Loucy (cell line): ENCODE measurements around the gene PTCD1.
"Not testable (repeated sequence)": the region's sequence is repeated elsewhere in the genome, so short reads cannot be mapped to it uniquely, and the experiment has no call there.

Source experiments
- H2AFZ ChIP-seq: fragments of 200-600 bp; sonication (generic); 2 replicates; pipeline ENCODE4 v1.6.0; 2016; ENCODE audit warnings: antibody characterized with exemption, mild to moderate bottlenecking, low read length, moderate library complexity
- H3F3A ChIP-seq: fragments of 200-600 bp; 2 replicates; pipeline ENCODE4 v1.6.0; 2016; ENCODE audit warnings: antibody characterized with exemption, low read depth, mild to moderate bottlenecking
- H3K27me3 ChIP-seq: fragments of 200-600 bp; sonication (generic); 2 replicates; pipeline ENCODE4 v1.6.1; 2014; ENCODE audit warnings: low read length, mild to moderate bottlenecking; ENCODE audit not compliant: insufficient read depth, poor library complexity, severe bottlenecking
- H3K36me3 ChIP-seq: fragments of 200-600 bp; sonication (generic); 2 replicates; pipeline ENCODE4 v1.6.1; 2016; ENCODE audit warnings: low read length; ENCODE audit not compliant: insufficient read depth
- H3K4me1 ChIP-seq: fragments of 200-600 bp; sonication (generic); 2 replicates; pipeline ENCODE4 v1.5.1; 2014; ENCODE audit warnings: low read length, mild to moderate bottlenecking; ENCODE audit not compliant: insufficient read depth, poor library complexity, severe bottlenecking
- H3K4me2 ChIP-seq: fragments of 200-600 bp; sonication (generic); 2 replicates; pipeline ENCODE4 v1.6.0; 2014; ENCODE audit warnings: antibody characterized with exemption, low read length, low read depth, mild to moderate bottlenecking; ENCODE audit not compliant: poor library complexity, severe bottlenecking
- H3K4me3 ChIP-seq: fragments of 200-600 bp; sonication (generic); 2 replicates; pipeline ENCODE4 v1.5.1; 2014; ENCODE audit warnings: low read length, mild to moderate bottlenecking, mixed read lengths; ENCODE audit not compliant: poor library complexity, severe bottlenecking
- H3K79me2 ChIP-seq: fragments of 200-600 bp; sonication (generic); 2 replicates; pipeline ENCODE4 v1.6.1; 2014; ENCODE audit warnings: low read length; ENCODE audit not compliant: insufficient read depth
- H3K9ac ChIP-seq: fragments of 200-600 bp; sonication (generic); 2 replicates; pipeline ENCODE4 v1.6.0; 2014; ENCODE audit warnings: mild to moderate bottlenecking, low read depth, low read length, moderate library complexity; ENCODE audit not compliant: poor library complexity, severe bottlenecking
- H3K9me2 ChIP-seq: fragments of 200-600 bp; sonication (generic); replicated peaks from 2 replicates; pipeline ENCODE4 v1.6.1; 2016; ENCODE audit warnings: low read depth, low read length, mixed read lengths
- H3K9me3 ChIP-seq: fragments of 200-600 bp; sonication (generic); 2 replicates; pipeline ENCODE4 v1.6.1; 2014; ENCODE audit warnings: mild to moderate bottlenecking, antibody characterized with exemption, low read length, low read depth; ENCODE audit not compliant: insufficient read depth
- H4K20me1 ChIP-seq: fragments of 200-600 bp; sonication (generic); 2 replicates; pipeline ENCODE4 v1.6.0; 2014; ENCODE audit warnings: antibody characterized with exemption, low read length, mild to moderate bottlenecking; ENCODE audit not compliant: insufficient read depth, poor library complexity, severe bottlenecking
- CTCF ChIP-seq: fragments of 200-600 bp; sonication (generic); conservative IDR thresholded peaks from 2 replicates; pipeline ENCODE4 v1.5.1; 2014; ENCODE audit warnings: mild to moderate bottlenecking, antibody characterized with exemption, low read length
- EZH2phosphoT487 ChIP-seq: fragments of 200-600 bp; IDR thresholded peaks from 2 replicates; pipeline ENCODE4 v1.6.1; 2018; ENCODE audit warnings: antibody characterized with exemption, mild to moderate bottlenecking, moderate library complexity, borderline replicate concordance

PTCD1 gene

GRCh38 chr7:99415513-99416127 lies 23.0 kb downstream of the PTCD1 start:
- not testable (repeated sequence) for H3K9me3 ChIP-seq
- TF ChIP-seq CTCF, result peak; percentile 50

GRCh38 chr7:99410635-99411034 lies 28.0 kb downstream of the PTCD1 start:
- TF ChIP-seq CTCF (no peak), EZH2phosphoT487 (no peak)
- Histone ChIP-seq H3K4me3 (peak overlapping the region; percentile 79), H3K4me1 (peaks cover 29% of the 10 kb centered on the region), H3K9me2 (no peaks in the 10 kb centered on the region), H3K79me2 (peaks cover 53% of the 10 kb centered on the region), H3K27me3 (no peaks in the 10 kb centered on the region), H4K20me1 (peaks cover 32% of the 10 kb centered on the region), H3F3A (no peaks in the 10 kb centered on the region), H3K36me3 (peaks cover 21% of the 10 kb centered on the region; the same call in 1 of the 2 replicates), H3K4me2 (peak overlapping the region; percentile 86), H3K9me3 (no peaks in the 10 kb centered on the region), H2AFZ (no peak overlapping the region), H3K9ac (peak overlapping the region; percentile 83)

More at GRCh38 chr7:99415513-99416127, 23.0 kb downstream of the PTCD1 start:
- not testable (repeated sequence) for H3K4me2 ChIP-seq, H3K27me3 ChIP-seq, H3K9ac ChIP-seq, H3K9me2 ChIP-seq, H4K20me1 ChIP-seq, H3K4me1 ChIP-seq, H3F3A ChIP-seq, H3K79me2 ChIP-seq, H3K4me3 ChIP-seq, H2AFZ ChIP-seq
- peaks cover 61% of the 10 kb centered on the region; the same call in 1 of the 2 replicates for H3K36me3 ChIP-seq

- Histone ChIP-seq H3K9me3 (no peaks in the 10 kb centered on the region), H3K79me2 (peaks cover 61% of the 10 kb centered on the region), H3K4me2 (peak overlapping the region; percentile 86), H4K20me1 (peaks cover 36% of the 10 kb centered on the region), H3K4me1 (peaks cover 29% of the 10 kb centered on the region), H2AFZ (no peak overlapping the region), H3F3A (no peaks in the 10 kb centered on the region), H3K9ac (peak overlapping the region; percentile 83), H3K36me3 (peaks cover 14% of the 10 kb centered on the region; the same call in 1 of the 2 replicates), H3K9me2 (no peaks in the 10 kb centered on the region), H3K27me3 (no peaks in the 10 kb centered on the region), H3K4me3 (peak overlapping the region; percentile 79)
- TF ChIP-seq EZH2phosphoT487, result no peak
- no peak for TF ChIP-seq CTCF
Observed at GRCh38 chr7:99409806-99410205, 28.8 kb downstream of the PTCD1 start.
